HEK293 (cell line): ENCODE results near the gene DSC1.

Source experiments
- TF ChIP-seq, protein P1 (sequence below): fragments of 450-650 bp; formaldehyde crosslinking; IDR thresholded peaks from 2 replicates; pipeline ENCODE4 v1.5.1; 2016; ENCODE audit warnings: missing biosample characterization, missing genetic modification characterization
- TF ChIP-seq, protein P2 (sequence below): fragments of 450-650 bp; formaldehyde crosslinking; IDR thresholded peaks from 2 replicates; pipeline ENCODE4 v1.5.1; 2017; ENCODE audit warnings: missing biosample characterization, missing genetic modification characterization
- TF ChIP-seq, protein P3 (sequence below): fragments of 450-650 bp; formaldehyde crosslinking; IDR thresholded peaks from 2 replicates; pipeline ENCODE4 v1.5.1; 2016; ENCODE audit warnings: missing biosample characterization, missing genetic modification characterization

DNA sequence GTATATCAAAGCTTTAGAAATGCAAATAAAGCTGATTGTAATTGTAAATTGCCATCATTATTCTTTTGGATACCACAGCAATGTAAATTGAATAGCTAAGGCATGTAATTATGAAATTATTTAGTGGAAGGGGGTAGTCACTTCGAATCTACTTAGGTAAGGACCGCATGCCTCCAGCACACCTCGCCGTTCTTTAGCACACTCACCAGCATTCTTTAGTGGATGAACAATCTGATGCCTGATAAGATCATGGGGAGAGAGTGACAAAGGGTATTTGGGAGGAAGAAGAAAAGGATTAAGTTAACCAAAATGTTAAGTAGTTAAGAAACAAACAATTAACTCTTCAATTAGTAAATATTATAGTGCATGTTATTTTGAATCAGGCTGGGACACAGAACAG, 46.4 kb upstream of the DSC1 start:
- TF ChIP-seq, protein P1, sequence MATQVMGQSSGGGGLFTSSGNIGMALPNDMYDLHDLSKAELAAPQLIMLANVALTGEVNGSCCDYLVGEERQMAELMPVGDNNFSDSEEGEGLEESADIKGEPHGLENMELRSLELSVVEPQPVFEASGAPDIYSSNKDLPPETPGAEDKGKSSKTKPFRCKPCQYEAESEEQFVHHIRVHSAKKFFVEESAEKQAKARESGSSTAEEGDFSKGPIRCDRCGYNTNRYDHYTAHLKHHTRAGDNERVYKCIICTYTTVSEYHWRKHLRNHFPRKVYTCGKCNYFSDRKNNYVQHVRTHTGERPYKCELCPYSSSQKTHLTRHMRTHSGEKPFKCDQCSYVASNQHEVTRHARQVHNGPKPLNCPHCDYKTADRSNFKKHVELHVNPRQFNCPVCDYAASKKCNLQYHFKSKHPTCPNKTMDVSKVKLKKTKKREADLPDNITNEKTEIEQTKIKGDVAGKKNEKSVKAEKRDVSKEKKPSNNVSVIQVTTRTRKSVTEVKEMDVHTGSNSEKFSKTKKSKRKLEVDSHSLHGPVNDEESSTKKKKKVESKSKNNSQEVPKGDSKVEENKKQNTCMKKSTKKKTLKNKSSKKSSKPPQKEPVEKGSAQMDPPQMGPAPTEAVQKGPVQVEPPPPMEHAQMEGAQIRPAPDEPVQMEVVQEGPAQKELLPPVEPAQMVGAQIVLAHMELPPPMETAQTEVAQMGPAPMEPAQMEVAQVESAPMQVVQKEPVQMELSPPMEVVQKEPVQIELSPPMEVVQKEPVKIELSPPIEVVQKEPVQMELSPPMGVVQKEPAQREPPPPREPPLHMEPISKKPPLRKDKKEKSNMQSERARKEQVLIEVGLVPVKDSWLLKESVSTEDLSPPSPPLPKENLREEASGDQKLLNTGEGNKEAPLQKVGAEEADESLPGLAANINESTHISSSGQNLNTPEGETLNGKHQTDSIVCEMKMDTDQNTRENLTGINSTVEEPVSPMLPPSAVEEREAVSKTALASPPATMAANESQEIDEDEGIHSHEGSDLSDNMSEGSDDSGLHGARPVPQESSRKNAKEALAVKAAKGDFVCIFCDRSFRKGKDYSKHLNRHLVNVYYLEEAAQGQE (tag by site-specific recombination): no peak
- TF ChIP-seq, protein P2, sequence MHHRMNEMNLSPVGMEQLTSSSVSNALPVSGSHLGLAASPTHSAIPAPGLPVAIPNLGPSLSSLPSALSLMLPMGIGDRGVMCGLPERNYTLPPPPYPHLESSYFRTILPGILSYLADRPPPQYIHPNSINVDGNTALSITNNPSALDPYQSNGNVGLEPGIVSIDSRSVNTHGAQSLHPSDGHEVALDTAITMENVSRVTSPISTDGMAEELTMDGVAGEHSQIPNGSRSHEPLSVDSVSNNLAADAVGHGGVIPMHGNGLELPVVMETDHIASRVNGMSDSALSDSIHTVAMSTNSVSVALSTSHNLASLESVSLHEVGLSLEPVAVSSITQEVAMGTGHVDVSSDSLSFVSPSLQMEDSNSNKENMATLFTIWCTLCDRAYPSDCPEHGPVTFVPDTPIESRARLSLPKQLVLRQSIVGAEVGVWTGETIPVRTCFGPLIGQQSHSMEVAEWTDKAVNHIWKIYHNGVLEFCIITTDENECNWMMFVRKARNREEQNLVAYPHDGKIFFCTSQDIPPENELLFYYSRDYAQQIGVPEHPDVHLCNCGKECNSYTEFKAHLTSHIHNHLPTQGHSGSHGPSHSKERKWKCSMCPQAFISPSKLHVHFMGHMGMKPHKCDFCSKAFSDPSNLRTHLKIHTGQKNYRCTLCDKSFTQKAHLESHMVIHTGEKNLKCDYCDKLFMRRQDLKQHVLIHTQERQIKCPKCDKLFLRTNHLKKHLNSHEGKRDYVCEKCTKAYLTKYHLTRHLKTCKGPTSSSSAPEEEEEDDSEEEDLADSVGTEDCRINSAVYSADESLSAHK (tag by site-specific recombination): no peak
- TF ChIP-seq, protein P3, sequence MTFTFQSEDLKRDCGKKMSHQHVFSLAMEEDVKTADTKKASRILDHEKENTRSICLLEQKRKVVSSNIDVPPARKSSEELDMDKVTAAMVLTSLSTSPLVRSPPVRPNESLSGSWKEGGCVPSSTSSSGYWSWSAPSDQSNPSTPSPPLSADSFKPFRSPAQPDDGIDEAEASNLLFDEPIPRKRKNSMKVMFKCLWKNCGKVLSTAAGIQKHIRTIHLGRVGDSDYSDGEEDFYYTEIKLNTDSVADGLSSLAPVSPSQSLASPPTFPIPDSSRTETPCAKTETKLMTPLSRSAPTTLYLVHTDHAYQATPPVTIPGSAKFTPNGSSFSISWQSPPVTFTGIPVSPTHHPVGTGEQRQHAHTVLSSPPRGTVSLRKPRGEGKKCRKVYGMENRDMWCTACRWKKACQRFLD (tag by site-specific recombination): no peak
